ENCODE measurements around the gene EVPL.
A peak's percentile ranks its signal among the peaks of the same experiment; 100 is the strongest.

- TF ChIP-seq POLR2A (IDR thresholded peaks at IDR 0.05) (peak; percentile 80), CTCF (IDR thresholded peaks at IDR 0.05) (peak in 2 of 4 experiments; percentile 21 to 33), POLR2AphosphoS5 (IDR thresholded peaks at IDR 0.05) (peak; percentile 96)
These were observed 45.2 kb upstream of the EVPL start, which contains the start of gene SRP68 for GRCh38 chr17:76072148-76072858.
